H1 (cell line): Measurements from ENCODE around the gene ZBED4. TPM values are rescaled to one million over a fixed set of nuclear protein-coding genes. Genes with fewer than 3 reads are reported as not detected.

Experiments used
- CTCF ChIA-PET: fragments of 300-600 bp; sonication (Branson Sonifier 250); formaldehyde crosslinking; loops from one replicate; lab custom pipeline; 2021; ENCODE audit not compliant: partially characterized antibody; lab: Charles Lee
- POLR2A ChIA-PET: fragments of 300-600 bp; sonication (Branson Sonifier 250); formaldehyde crosslinking; loops from one replicate; lab custom pipeline; 2021; ENCODE audit warnings: inconsistent platforms; ENCODE audit not compliant: partially characterized antibody; lab: Charles Lee
- DNase-seq, 2 experiments: peaks; one replicate each; pipeline versions ENCODE4 v3.0.0 to v3.0.0-alpha.2; 2010 to 2022; ENCODE audit warnings: low spot score in 2 of 2, low read depth in 1 of 2, mixed read lengths in 1 of 2
- FAIRE-seq: peaks from 2 replicates; lab custom pipeline; 2011; peaks lifted over from hg19 to GRCh38; lab: Jason Lieb, UNC
- H2AFZ ChIP-seq: 2 replicates; pipeline ENCODE4 v1.8.1; 2012; ENCODE audit warnings: low read length, inconsistent platforms
- H2AK5ac ChIP-seq: 2 replicates; pipeline ENCODE4 v1.6.1; 2013; ENCODE audit warnings: low read depth, low read length
- H2BK120ac ChIP-seq: replicated peaks from 2 replicates; pipeline ENCODE3; 2013; ENCODE audit warnings: low read depth, low read length, inconsistent platforms
- H2BK12ac ChIP-seq: 2 replicates; pipeline ENCODE4 v1.6.1; 2013; ENCODE audit warnings: low read depth, low read length
- H2BK15ac ChIP-seq: 2 replicates; pipeline ENCODE4 v1.6.1; 2013; ENCODE audit warnings: low read length
- H2BK20ac ChIP-seq: 2 replicates; pipeline ENCODE4 v1.6.1; 2013; ENCODE audit warnings: low read length
- H2BK5ac ChIP-seq: 2 replicates; pipeline ENCODE4 v1.6.1; 2013; ENCODE audit warnings: low read depth, low read length
- H3K14ac ChIP-seq: 2 replicates; pipeline ENCODE4 v1.6.1; 2013; ENCODE audit warnings: inconsistent platforms; ENCODE audit not compliant: insufficient read length
- H3K18ac ChIP-seq: 2 replicates; pipeline ENCODE4 v1.6.1; 2013; ENCODE audit warnings: low read length; ENCODE audit errors: extremely low read depth
- H3K23ac ChIP-seq: 2 replicates; pipeline ENCODE4 v1.6.1; 2013; ENCODE audit warnings: inconsistent platforms; ENCODE audit not compliant: insufficient read length
- H3K23me2 ChIP-seq: 2 replicates; pipeline ENCODE4 v1.6.1; 2013; ENCODE audit warnings: low read depth, low read length
- H3K27ac ChIP-seq: 2 replicates; pipeline ENCODE4 v1.6.1; 2011; ENCODE audit warnings: low read depth, low read length, inconsistent platforms
- H3K27me3 ChIP-seq, 4 experiments: replicated peaks in 1 of 4; 1 replicate in 1 of 4; 2 replicates in 3 of 4; pipeline versions ENCODE4 v1.6.1 to v1.8.1; 2011 to 2013; ENCODE audit warnings: low read length in 3 of 4, mild to moderate bottlenecking in 3 of 4, inconsistent platforms in 2 of 4, mixed read lengths in 2 of 4, moderate library complexity in 1 of 4; ENCODE audit not compliant: control insufficient read depth in 3 of 4, insufficient read depth in 3 of 4; ENCODE audit errors: extremely low read depth in 1 of 4
- H3K36me3 ChIP-seq, 4 experiments: 2 replicates each; pipeline versions ENCODE4 v1.6.1 to v1.8.1; 2011 to 2013; ENCODE audit warnings: mild to moderate bottlenecking in 4 of 4, low read length in 3 of 4, moderate library complexity in 2 of 4, control low read depth in 1 of 4, inconsistent platforms in 1 of 4; ENCODE audit not compliant: insufficient read depth in 4 of 4, control insufficient read depth in 2 of 4
- H3K4ac ChIP-seq: replicated peaks from 2 replicates; pipeline ENCODE3; 2013; ENCODE audit warnings: low read length, low read depth, mixed read lengths, inconsistent platforms; ENCODE audit not compliant: insufficient read length
- H3K4me1 ChIP-seq, 4 experiments: replicated peaks in 1 of 4; 1 replicate in 1 of 4; 2 replicates in 3 of 4; pipeline versions ENCODE4 v1.6.1 to v1.8.1; 2011 to 2013; ENCODE audit warnings: low read length in 3 of 4, inconsistent platforms in 2 of 4, mixed read lengths in 1 of 4; ENCODE audit not compliant: insufficient read depth in 4 of 4, control insufficient read depth in 3 of 4
- H3K4me2 ChIP-seq, 2 experiments: 2 replicates each; pipeline versions ENCODE4 v1.6.1 to v1.8.1; 2011 to 2013; ENCODE audit warnings: low read depth in 2 of 2, low read length in 2 of 2, control low read depth in 1 of 2, inconsistent platforms in 1 of 2, mild to moderate bottlenecking in 1 of 2; ENCODE audit not compliant: insufficient read depth in 1 of 2
- H3K4me3 ChIP-seq, 4 experiments: fragments of 200-600, 300-600 bp in 1 of 4; sonication (generic), shearing (Covaris generic), sonication (Bioruptor Twin) in 1 of 4; 2 replicates each; pipeline versions ENCODE4 v1.5.1 to v1.8.1; 2011 to 2016; ENCODE audit warnings: low read length in 4 of 4, low read depth in 3 of 4, control low read depth in 2 of 4, inconsistent platforms in 2 of 4, mild to moderate bottlenecking in 2 of 4, mixed read lengths in 1 of 4, moderate library complexity in 1 of 4; ENCODE audit not compliant: insufficient read depth in 2 of 4; ENCODE audit errors: extremely low read depth in 1 of 4
- H3K56ac ChIP-seq: replicated peaks from 2 replicates; pipeline ENCODE3; 2013; ENCODE audit warnings: low read depth, mild to moderate bottlenecking, mixed read lengths, low read length, inconsistent platforms; ENCODE audit not compliant: insufficient read length
- H3K79me1 ChIP-seq: 2 replicates; pipeline ENCODE4 v1.6.1; 2013; ENCODE audit warnings: low read depth, low read length, control low read depth
- H3K79me2 ChIP-seq, 2 experiments: 2 replicates each; pipeline versions ENCODE4 v1.6.1 to v1.8.1; 2012 to 2013; ENCODE audit warnings: low read length in 2 of 2, mild to moderate bottlenecking in 2 of 2, inconsistent platforms in 1 of 2; ENCODE audit not compliant: insufficient read depth in 2 of 2, control insufficient read depth in 1 of 2
- H3K9ac ChIP-seq, 4 experiments: replicated peaks in 1 of 4; 1 replicate in 1 of 4; 2 replicates in 3 of 4; pipeline versions ENCODE4 v1.6.1 to v1.8.1; 2011 to 2013; ENCODE audit warnings: low read depth in 3 of 4, low read length in 3 of 4, control low read depth in 2 of 4, mild to moderate bottlenecking in 2 of 4, moderate library complexity in 2 of 4, inconsistent platforms in 1 of 4; ENCODE audit errors: extremely low read depth in 1 of 4
- H3K9me3 ChIP-seq, 2 experiments: 2 replicates each; pipeline versions ENCODE4 v1.6.1 to v1.8.1; 2012 to 2013; ENCODE audit warnings: mild to moderate bottlenecking in 2 of 2, moderate library complexity in 2 of 2, control low read depth in 1 of 2, inconsistent platforms in 1 of 2, low read depth in 1 of 2, low read length in 1 of 2, mixed read lengths in 1 of 2; ENCODE audit not compliant: insufficient read depth in 2 of 2
- H4K20me1 ChIP-seq, 2 experiments: replicated peaks in 1 of 2; 2 replicates each; pipeline versions ENCODE3 to v1.8.1; 2011 to 2013; ENCODE audit warnings: inconsistent platforms in 2 of 2, low read length in 2 of 2, mild to moderate bottlenecking in 1 of 2; ENCODE audit not compliant: insufficient read depth in 2 of 2, control insufficient read depth in 1 of 2
- H4K5ac ChIP-seq: 2 replicates; pipeline ENCODE4 v1.6.1; 2013; ENCODE audit warnings: low read length, low read depth, mixed read lengths, inconsistent platforms; ENCODE audit not compliant: insufficient read length
- H4K8ac ChIP-seq: 2 replicates; pipeline ENCODE4 v1.8.0; 2013; ENCODE audit warnings: mild to moderate bottlenecking, moderate library complexity, low read length, inconsistent platforms; ENCODE audit not compliant: insufficient read depth; ENCODE audit errors: extremely low read depth
- H4K91ac ChIP-seq: replicated peaks from 2 replicates; pipeline ENCODE3; 2013; ENCODE audit warnings: low read length, mixed read lengths, inconsistent platforms; ENCODE audit not compliant: insufficient read length
- CHD2 ChIP-seq: IDR thresholded peaks from 2 replicates; pipeline ENCODE4 v1.6.1; 2012; ENCODE audit warnings: low read length, improper control_type of control experiment
- EZH2 ChIP-seq: fragments of 200-600 bp; sonication (generic); IDR thresholded peaks from 2 replicates; pipeline ENCODE4 v1.7.1; 2012; ENCODE audit warnings: low read depth, mild to moderate bottlenecking, moderate library complexity, low read length, inconsistent platforms; ENCODE audit not compliant: severe bottlenecking
- FOSL1 ChIP-seq: IDR thresholded peaks from 2 replicates; pipeline ENCODE4 v1.6.1; 2011; ENCODE audit warnings: mild to moderate bottlenecking, low read depth, low read length, moderate library complexity; ENCODE audit not compliant: insufficient read depth
- KDM1A ChIP-seq: fragments of 200-600, 300-600 bp; sonication (generic); IDR thresholded peaks from 2 replicates; pipeline ENCODE4 v1.7.1; 2016; ENCODE audit warnings: mild to moderate bottlenecking, low read length, borderline replicate concordance
- RFX5 ChIP-seq: IDR thresholded peaks from 2 replicates; pipeline ENCODE4 v1.6.1; 2011; ENCODE audit warnings: low read depth, low read length, improper control_type of control experiment, borderline replicate concordance
- WGBS, 2 experiments: shearing (Covaris generic) in 1 of 2; methylation state at CpG; one replicate each; pipeline versions ENCODE4 v1.1.6 to v1.1.7; 2013 to 2015; ENCODE audit warnings: low lambda C conversion rate in 2 of 2, mixed read lengths in 2 of 2, inconsistent platforms in 1 of 2, low coverage in 1 of 2, missing lambda C conversion rate in 1 of 2; ENCODE audit not compliant: insufficient replicate concordance in 2 of 2, insufficient coverage in 1 of 2, insufficient read length in 1 of 2; ENCODE audit errors: extremely low coverage in 1 of 2, missing lambda C conversion rate in 1 of 2; 5-methylcytosine and 5-hydroxymethylcytosine counted together
- polyA plus RNA-seq, 7 experiments: library from polyadenylated mRNA; depleted of rRNA in 3 of 7; stranded (reverse) in 5 of 7; unstranded in 2 of 7; fragments of >200 nt in 5 of 7; fragments of 200-250 nt in 2 of 7; gene quantifications; 1 replicate in 5 of 7; 2 replicates in 1 of 7; 4 replicates in 1 of 7; pipeline versions ENCODE4 v1.2.1 to v1.2.3, GENCODE V29; 2011 to 2013; ENCODE audit warnings: missing spikeins in 2 of 7, mixed read lengths in 2 of 7
- total RNA-seq: library from RNA; stranded (reverse); fragmentation: NEBNext Ultra II Directional; extraction: Animal tissue kit (Norgen Biotek cat#: 25700); gene quantifications from 2 replicates; pipeline ENCODE4 v1.2.1, GENCODE V29; 2021

Gene ZBED4
- total and polyA plus RNA-seq, 2 of the 8 experiments (the other 6 are each of a cell fraction or from before 2014, with no cell fraction given) = 11.0 to 28.3 TPM

- no peak overlapping the region for H2BK20ac ChIP-seq
- peak overlapping the region in 3 of 4 experiments; percentile 66 to 87 (median 66); a peak in 2 of 8 replicates for H3K4me3 ChIP-seq
- H3K79me2 ChIP-seq = peaks cover 26 to 64% of the 10 kb centered on the region in 2 experiments
- no peak overlapping the region for H3K18ac ChIP-seq
- no peak overlapping the region for H3K9ac ChIP-seq
- H3K23me2 ChIP-seq = peaks cover 9% of the 10 kb centered on the region; the same call in 1 of the 2 replicates
- H3K23ac ChIP-seq = no peak overlapping the region
- no peak for FAIRE-seq
- H3K14ac ChIP-seq = no peak overlapping the region
- peaks cover 12 to 14% of the 10 kb centered on the region in 2 experiments; a peak in 3 of 4 replicates for H3K9me3 ChIP-seq
- H3K56ac ChIP-seq = no peak overlapping the region
- no peak overlapping the region for H3K4ac ChIP-seq
- no peaks in the 10 kb centered on the region; a peak in 1 of 7 replicates for H3K27me3 ChIP-seq
- H2AFZ ChIP-seq = no peak overlapping the region
- ChIA-PET POLR2A (interaction anchor here (0.8 to 1.7 kb wide), 8 partner anchors 8 to 158 kb away, joined by 3 to 6 read pairs (median 3); no protein-coding TSS in a partner anchor), CTCF (interaction anchor here (0.6 kb wide), 1 partner anchor 87 kb away, joined by 3 read pairs; no protein-coding TSS in a partner anchor)
- H4K5ac ChIP-seq = no peak overlapping the region
- no peak for DNase-seq
- H3K79me1 ChIP-seq = peaks cover 28% of the 10 kb centered on the region
- peaks cover 42 to 44% of the 10 kb centered on the region in 2 experiments for H4K20me1 ChIP-seq
- no peak overlapping the region for H4K8ac ChIP-seq
- H2BK15ac ChIP-seq = no peak overlapping the region
- H2BK5ac ChIP-seq = no peak overlapping the region; the same call in 1 of the 2 replicates
- H3K4me1 ChIP-seq = peaks cover 0 to 9% (median 7%) of the 10 kb centered on the region in 4 experiments; a peak in 5 of 7 replicates
- H2BK12ac ChIP-seq = no peak overlapping the region
- H3K36me3 ChIP-seq = peaks cover 18 to 38% (median 23%) of the 10 kb centered on the region in 4 experiments
- H3K4me2 ChIP-seq = peak overlapping the region; percentile 90 to 94
- no peak overlapping the region for H3K27ac ChIP-seq
- H2AK5ac ChIP-seq = no peak overlapping the region
- no peak overlapping the region for H2BK120ac ChIP-seq
- TF ChIP-seq FOSL1 = no peak
- TF ChIP-seq KDM1A = no peak
- TF ChIP-seq EZH2 = no peak
- TF ChIP-seq CHD2 = no peak
- TF ChIP-seq RFX5 = no peak
- H4K91ac ChIP-seq = no peak overlapping the region
- WGBS, 2 experiments = 79% methylated on average over 10 of the region's 10 CpGs; no CpG with 5 or more reads in 1 of the 2 experiments
Measured at GRCh38 chr22:49825436-49825835, 28.2 kb upstream of the ZBED4 start.
